ENCODE data around the gene LRRC1. TPM values are rescaled to one million over a fixed set of nuclear protein-coding genes. Genes with fewer than 3 reads are reported as not detected.

Gene LRRC1
- polyA plus RNA-seq, 1 experiment: 13.9 TPM

DNA sequence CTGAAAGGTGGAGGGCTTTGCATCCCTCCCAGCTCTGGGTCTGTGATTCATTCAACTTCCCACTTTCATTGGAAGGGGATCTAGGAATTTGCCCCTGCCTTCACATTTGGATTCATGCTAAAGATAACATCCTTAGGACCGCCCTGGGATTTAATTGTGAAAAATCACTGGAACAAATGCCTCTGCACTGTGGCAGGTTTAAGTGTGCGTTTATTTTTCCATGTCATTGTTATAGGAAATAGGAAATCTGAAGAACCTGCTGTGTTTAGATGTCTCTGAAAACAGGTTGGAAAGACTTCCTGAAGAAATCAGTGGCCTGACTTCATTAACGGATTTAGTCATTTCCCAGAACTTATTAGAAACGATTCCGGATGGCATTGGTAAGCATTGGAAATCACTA is 104.7 kb downstream of the LRRC1 start:
- DNase-seq (ENCODE audit: low read depth, low spot score): no peak
- Histone ChIP-seq H3K27me3 (ENCODE audit: control insufficient read depth, insufficient read depth, low read length) (no peaks in the 10 kb centered on the region), H3K9me3 (ENCODE audit: control insufficient read depth, insufficient read depth, low read length) (no peaks in the 10 kb centered on the region), H3K27ac (ENCODE audit: low read depth, low read length) (no peak overlapping the region), H3K4me3 (ENCODE audit: low read depth, low read length) (no peak overlapping the region)
- CTCF ChIA-PET: no interaction called here
- POLR2A ChIA-PET: no interaction called here
- TF ChIP-seq, protein P1, sequence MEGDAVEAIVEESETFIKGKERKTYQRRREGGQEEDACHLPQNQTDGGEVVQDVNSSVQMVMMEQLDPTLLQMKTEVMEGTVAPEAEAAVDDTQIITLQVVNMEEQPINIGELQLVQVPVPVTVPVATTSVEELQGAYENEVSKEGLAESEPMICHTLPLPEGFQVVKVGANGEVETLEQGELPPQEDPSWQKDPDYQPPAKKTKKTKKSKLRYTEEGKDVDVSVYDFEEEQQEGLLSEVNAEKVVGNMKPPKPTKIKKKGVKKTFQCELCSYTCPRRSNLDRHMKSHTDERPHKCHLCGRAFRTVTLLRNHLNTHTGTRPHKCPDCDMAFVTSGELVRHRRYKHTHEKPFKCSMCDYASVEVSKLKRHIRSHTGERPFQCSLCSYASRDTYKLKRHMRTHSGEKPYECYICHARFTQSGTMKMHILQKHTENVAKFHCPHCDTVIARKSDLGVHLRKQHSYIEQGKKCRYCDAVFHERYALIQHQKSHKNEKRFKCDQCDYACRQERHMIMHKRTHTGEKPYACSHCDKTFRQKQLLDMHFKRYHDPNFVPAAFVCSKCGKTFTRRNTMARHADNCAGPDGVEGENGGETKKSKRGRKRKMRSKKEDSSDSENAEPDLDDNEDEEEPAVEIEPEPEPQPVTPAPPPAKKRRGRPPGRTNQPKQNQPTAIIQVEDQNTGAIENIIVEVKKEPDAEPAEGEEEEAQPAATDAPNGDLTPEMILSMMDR (IDR thresholded peaks at IDR 0.05; ENCODE audit: low read depth, low read length): no peak

DNA sequence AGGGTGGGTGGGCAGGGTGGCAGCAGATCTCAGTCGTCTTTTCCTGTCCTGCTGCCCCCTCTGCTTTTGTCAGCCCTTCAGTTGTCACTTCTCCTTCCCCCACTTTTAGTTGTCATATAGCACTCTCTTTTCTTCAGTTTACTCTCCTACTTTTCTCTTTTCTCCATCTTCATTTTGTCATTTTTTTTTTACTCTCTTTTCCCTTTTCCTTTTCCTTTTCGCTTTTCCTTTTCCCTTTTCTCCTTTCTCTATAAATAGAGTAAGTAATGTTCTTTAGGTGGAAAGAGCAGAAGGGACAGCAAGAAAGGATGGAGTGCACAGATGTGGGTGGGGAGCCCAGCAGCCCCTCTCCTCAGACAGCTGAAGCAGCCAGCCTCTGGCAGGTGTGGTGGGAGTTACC is 108.6 kb downstream of the LRRC1 start:
- Histone ChIP-seq H3K27me3 (ENCODE audit: control insufficient read depth, insufficient read depth, low read length) (no peaks in the 10 kb centered on the region), H3K27ac (ENCODE audit: low read depth, low read length) (no peak overlapping the region), H3K4me3 (ENCODE audit: low read depth, low read length) (no peak overlapping the region), H3K9me3 (ENCODE audit: control insufficient read depth, insufficient read depth, low read length) (no peaks in the 10 kb centered on the region)
- DNase-seq (ENCODE audit: low read depth, low spot score): no peak
- CTCF ChIA-PET: no interaction called here
- TF ChIP-seq, protein P1 (IDR thresholded peaks at IDR 0.05; ENCODE audit: low read depth, low read length): no peak
- POLR2A ChIA-PET: no interaction called here

DNA sequence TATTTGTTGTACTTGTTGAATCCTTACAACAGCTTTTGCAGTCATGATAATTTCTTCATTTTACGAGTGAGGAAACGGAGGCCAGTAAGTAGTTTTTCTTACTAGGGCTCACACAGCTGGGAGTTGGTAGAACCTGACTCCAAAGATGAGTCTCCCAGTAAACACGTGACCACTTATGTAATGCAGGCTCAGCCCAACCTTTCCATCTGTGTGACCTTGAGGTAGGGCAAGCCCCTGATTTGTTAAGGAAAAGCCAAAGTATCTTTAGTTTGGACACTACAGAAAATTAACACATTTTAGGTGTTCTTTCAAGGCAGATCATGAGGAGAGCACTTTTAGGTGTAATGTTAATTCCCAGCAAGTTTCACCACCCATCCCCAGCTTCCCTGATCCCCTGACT is 111.3 kb downstream of the LRRC1 start:
- no peak overlapping the region for H3K27ac ChIP-seq (ENCODE audit: low read depth, low read length)
- no peak for DNase-seq (ENCODE audit: low read depth, low spot score)
- ChIA-PET POLR2A (no interaction called here), CTCF (no interaction called here)
- no peak overlapping the region for H3K4me3 ChIP-seq (ENCODE audit: low read depth, low read length)
- H3K9me3 ChIP-seq (ENCODE audit: control insufficient read depth, insufficient read depth, low read length): no peaks in the 10 kb centered on the region
- TF ChIP-seq, protein P1 (IDR thresholded peaks at IDR 0.05; ENCODE audit: low read depth, low read length): no peak
- H3K27me3 ChIP-seq (ENCODE audit: control insufficient read depth, insufficient read depth, low read length): no peaks in the 10 kb centered on the region

DNA sequence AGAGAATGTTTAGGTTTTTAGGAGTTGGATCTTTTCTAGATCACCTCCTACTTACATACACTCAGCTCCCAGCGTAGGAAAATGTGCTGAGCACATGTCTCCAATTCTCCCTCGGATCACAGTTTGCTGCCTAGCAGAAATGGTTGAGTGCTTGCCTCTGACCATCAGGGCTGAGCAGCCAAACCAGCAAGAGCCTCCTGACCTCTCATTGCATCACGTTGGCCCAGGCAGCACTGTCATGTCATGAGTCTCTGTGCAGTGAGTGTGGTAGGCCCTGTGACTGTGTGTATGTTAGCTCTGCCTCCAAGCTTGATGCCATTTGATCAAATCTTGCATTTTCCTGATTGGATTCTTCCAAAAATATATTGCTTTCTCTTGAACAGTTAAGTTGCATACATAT is 112.0 kb downstream of the LRRC1 start:
- POLR2A ChIA-PET: no interaction called here
- H3K27me3 ChIP-seq (ENCODE audit: control insufficient read depth, insufficient read depth, low read length): no peaks in the 10 kb centered on the region
- no peaks in the 10 kb centered on the region for H3K9me3 ChIP-seq (ENCODE audit: control insufficient read depth, insufficient read depth, low read length)
- TF ChIP-seq, protein P1 (IDR thresholded peaks at IDR 0.05; ENCODE audit: low read depth, low read length): no peak
- no peak overlapping the region for H3K4me3 ChIP-seq (ENCODE audit: low read depth, low read length)
- no peak for DNase-seq (ENCODE audit: low read depth, low spot score)
- CTCF ChIA-PET: no interaction called here
- no peak overlapping the region for H3K27ac ChIP-seq (ENCODE audit: low read depth, low read length)

DNA sequence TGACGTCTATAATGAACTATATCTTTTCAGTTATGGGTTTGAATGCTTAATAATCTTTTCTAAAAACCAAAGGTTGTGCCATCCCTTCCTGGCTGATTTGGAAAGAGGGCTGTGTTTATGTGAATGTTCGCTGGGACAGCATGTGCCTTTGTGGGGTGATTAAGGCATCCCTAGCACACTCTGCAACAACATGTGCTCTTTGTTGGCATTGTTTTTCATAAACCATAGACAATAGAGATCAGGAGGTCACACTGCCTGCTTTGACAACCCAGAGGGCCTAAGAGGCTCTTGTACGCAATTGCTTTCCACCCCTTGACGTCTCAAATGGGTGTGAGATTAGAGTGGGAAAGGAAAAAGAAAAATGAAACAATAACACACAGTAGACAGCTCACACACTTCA is 116.0 kb downstream of the LRRC1 start:
- TF ChIP-seq, protein P1 (IDR thresholded peaks at IDR 0.05; ENCODE audit: low read depth, low read length): no peak
- ChIA-PET POLR2A (no interaction called here), CTCF (interaction anchor here (2.5 kb wide), 1 partner anchor 45 kb away, joined by 9 read pairs; no protein-coding TSS in a partner anchor)
- DNase-seq (ENCODE audit: low read depth, low spot score): no peak
- Histone ChIP-seq H3K4me3 (ENCODE audit: low read depth, low read length) (no peak overlapping the region), H3K9me3 (ENCODE audit: control insufficient read depth, insufficient read depth, low read length) (no peaks in the 10 kb centered on the region), H3K27ac (ENCODE audit: low read depth, low read length) (no peak overlapping the region), H3K27me3 (ENCODE audit: control insufficient read depth, insufficient read depth, low read length) (no peaks in the 10 kb centered on the region)
